ENCODE results near the gene EIF2B2.

DNA sequence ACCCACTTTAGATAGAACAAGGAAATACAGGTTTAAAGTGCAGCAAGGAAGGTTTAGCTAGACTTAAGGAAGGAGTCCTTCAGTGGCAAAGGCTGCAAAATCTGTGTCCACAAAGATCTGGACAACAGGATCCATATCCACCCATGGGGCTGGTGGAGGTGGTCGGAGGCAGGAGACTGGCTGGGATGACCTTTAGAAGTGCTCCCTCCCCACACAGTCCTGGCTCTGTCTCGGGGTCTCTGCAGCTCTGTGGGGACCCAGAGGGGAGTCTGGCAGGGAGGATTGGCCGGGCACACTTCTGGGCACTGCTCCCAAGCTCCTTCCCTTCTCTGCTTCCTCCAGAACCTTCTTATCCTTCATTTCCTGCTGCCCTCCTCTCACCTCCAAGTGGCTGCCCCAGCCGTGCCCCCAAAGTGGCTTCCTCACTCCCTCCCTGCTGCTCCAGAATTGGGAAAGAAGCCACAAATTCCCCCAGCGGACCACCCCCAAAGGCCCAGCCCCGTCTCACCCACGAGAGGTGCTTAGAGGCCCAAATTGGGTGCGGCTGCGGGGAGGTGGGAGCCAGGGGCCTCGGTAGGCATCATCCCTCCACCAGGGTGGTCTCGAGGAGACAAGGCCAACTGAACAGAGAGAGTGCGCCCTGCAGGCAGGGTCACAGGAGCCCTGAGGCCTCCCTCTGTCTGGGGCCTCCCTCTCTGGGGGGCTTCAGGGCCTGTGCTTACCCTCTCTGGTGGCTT, 25.4 kb upstream of the EIF2B2 start:
- TF ChIP-seq, protein P1, sequence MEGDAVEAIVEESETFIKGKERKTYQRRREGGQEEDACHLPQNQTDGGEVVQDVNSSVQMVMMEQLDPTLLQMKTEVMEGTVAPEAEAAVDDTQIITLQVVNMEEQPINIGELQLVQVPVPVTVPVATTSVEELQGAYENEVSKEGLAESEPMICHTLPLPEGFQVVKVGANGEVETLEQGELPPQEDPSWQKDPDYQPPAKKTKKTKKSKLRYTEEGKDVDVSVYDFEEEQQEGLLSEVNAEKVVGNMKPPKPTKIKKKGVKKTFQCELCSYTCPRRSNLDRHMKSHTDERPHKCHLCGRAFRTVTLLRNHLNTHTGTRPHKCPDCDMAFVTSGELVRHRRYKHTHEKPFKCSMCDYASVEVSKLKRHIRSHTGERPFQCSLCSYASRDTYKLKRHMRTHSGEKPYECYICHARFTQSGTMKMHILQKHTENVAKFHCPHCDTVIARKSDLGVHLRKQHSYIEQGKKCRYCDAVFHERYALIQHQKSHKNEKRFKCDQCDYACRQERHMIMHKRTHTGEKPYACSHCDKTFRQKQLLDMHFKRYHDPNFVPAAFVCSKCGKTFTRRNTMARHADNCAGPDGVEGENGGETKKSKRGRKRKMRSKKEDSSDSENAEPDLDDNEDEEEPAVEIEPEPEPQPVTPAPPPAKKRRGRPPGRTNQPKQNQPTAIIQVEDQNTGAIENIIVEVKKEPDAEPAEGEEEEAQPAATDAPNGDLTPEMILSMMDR (IDR thresholded peaks at IDR 0.05): no peak
- TF ChIP-seq POLR2AphosphoS5 (IDR thresholded peaks at IDR 0.05; ENCODE audit: low read depth, low read length) (no peak), RFX5 (IDR thresholded peaks at IDR 0.05; ENCODE audit: low read length) (no peak), FOXM1 (IDR thresholded peaks at IDR 0.05; ENCODE audit: low read depth) (no peak), GATA2 (CRISPR knock-in tag; IDR thresholded peaks at IDR 0.05) (no peak), RAD21 (IDR thresholded peaks at IDR 0.05; ENCODE audit: low read length) (no peak), SMC3 (IDR thresholded peaks at IDR 0.05; ENCODE audit: low read depth, low read length) (no peak), NRF1 (IDR thresholded peaks at IDR 0.05; ENCODE audit: low read depth, low read length) (no peak), TCF12 (IDR thresholded peaks at IDR 0.05) (no peak), GABPA (IDR thresholded peaks at IDR 0.05; ENCODE audit: low read depth) (no peak)
- TF ChIP-seq, protein P2, sequence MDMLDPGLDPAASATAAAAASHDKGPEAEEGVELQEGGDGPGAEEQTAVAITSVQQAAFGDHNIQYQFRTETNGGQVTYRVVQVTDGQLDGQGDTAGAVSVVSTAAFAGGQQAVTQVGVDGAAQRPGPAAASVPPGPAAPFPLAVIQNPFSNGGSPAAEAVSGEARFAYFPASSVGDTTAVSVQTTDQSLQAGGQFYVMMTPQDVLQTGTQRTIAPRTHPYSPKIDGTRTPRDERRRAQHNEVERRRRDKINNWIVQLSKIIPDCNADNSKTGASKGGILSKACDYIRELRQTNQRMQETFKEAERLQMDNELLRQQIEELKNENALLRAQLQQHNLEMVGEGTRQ (IDR thresholded peaks at IDR 0.05; ENCODE audit: borderline replicate concordance, low read depth, low read length): no peak
- TF ChIP-seq, protein P3, sequence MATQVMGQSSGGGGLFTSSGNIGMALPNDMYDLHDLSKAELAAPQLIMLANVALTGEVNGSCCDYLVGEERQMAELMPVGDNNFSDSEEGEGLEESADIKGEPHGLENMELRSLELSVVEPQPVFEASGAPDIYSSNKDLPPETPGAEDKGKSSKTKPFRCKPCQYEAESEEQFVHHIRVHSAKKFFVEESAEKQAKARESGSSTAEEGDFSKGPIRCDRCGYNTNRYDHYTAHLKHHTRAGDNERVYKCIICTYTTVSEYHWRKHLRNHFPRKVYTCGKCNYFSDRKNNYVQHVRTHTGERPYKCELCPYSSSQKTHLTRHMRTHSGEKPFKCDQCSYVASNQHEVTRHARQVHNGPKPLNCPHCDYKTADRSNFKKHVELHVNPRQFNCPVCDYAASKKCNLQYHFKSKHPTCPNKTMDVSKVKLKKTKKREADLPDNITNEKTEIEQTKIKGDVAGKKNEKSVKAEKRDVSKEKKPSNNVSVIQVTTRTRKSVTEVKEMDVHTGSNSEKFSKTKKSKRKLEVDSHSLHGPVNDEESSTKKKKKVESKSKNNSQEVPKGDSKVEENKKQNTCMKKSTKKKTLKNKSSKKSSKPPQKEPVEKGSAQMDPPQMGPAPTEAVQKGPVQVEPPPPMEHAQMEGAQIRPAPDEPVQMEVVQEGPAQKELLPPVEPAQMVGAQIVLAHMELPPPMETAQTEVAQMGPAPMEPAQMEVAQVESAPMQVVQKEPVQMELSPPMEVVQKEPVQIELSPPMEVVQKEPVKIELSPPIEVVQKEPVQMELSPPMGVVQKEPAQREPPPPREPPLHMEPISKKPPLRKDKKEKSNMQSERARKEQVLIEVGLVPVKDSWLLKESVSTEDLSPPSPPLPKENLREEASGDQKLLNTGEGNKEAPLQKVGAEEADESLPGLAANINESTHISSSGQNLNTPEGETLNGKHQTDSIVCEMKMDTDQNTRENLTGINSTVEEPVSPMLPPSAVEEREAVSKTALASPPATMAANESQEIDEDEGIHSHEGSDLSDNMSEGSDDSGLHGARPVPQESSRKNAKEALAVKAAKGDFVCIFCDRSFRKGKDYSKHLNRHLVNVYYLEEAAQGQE (IDR thresholded peaks at IDR 0.05; ENCODE audit: low read depth, low read length): no peak
- TF ChIP-seq, protein P4, sequence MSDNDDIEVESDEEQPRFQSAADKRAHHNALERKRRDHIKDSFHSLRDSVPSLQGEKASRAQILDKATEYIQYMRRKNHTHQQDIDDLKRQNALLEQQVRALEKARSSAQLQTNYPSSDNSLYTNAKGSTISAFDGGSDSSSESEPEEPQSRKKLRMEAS (IDR thresholded peaks at IDR 0.05; ENCODE audit: low read depth): no peak

Measured in SK-N-SH (cell line).